ENCODE measurements around the gene NBEA.

The NBEA gene

GRCh38 chr13:34939771-34940170 lies 2.3 kb upstream of the NBEA start:
- peaks cover 4 to 11% of the 10 kb centered on the region in 2 donors for H3K4me1 ChIP-seq (ENCODE audit: control insufficient read depth in 2 of 2, insufficient read depth in 1 of 2, low read depth in 1 of 2, low read length in 2 of 2)
- H3K36me3 ChIP-seq (replicated peaks in 1 of 2; ENCODE audit: control insufficient read depth in 2 of 2, insufficient read depth in 2 of 2, low read length in 2 of 2) = no peaks in the 10 kb centered on the region
- no peak overlapping the region for H3K4me2 ChIP-seq (ENCODE audit: insufficient read depth, low read length, poor library complexity, severe bottlenecking)
- no peak overlapping the region for H2BK15ac ChIP-seq (ENCODE audit: low read length)
- no peak overlapping the region for H2AK5ac ChIP-seq (ENCODE audit: low read depth, low read length)
- no peak overlapping the region for H2BK5ac ChIP-seq (ENCODE audit: low read length)
- no peaks in the 10 kb centered on the region for H3K9me3 ChIP-seq (replicated peaks in 1 of 2; ENCODE audit: control insufficient read depth in 2 of 2, insufficient read depth in 1 of 2, low read depth in 1 of 2, low read length in 2 of 2)
- H3K23ac ChIP-seq (ENCODE audit: low read depth, low read length, poor library complexity) = no peak overlapping the region
- H2BK120ac ChIP-seq (ENCODE audit: low read depth, low read length) = no peak overlapping the region
- no peak overlapping the region for H3K9ac ChIP-seq (ENCODE audit: low read depth, low read length, poor library complexity)
- H3K79me1 ChIP-seq (ENCODE audit: low read depth, low read length) = no peaks in the 10 kb centered on the region
- no peak overlapping the region for H2AFZ ChIP-seq (ENCODE audit: low read length)
- H4K91ac ChIP-seq (ENCODE audit: low read depth, low read length, poor library complexity) = no peak overlapping the region
- no peak overlapping the region for H3K27ac ChIP-seq (replicated peaks; ENCODE audit: low read length)
- peaks cover 0 to 24% (median 0%) of the 10 kb centered on the region in 3 experiments for H3K27me3 ChIP-seq (ENCODE audit: control insufficient read depth in 3 of 3, insufficient read depth in 3 of 3, low read depth in 1 of 3, low read length in 3 of 3)
- no peak overlapping the region for H3K14ac ChIP-seq (ENCODE audit: low read length)
- H2BK12ac ChIP-seq (ENCODE audit: low read length) = no peak overlapping the region
- DNase-seq (ENCODE audit: low spot score) = no peak
- H3K4me3 ChIP-seq (ENCODE audit: low read length in 2 of 2) = no peak overlapping the region
- no peak overlapping the region for H3K4ac ChIP-seq (ENCODE audit: low read length)
- H4K8ac ChIP-seq (ENCODE audit: low read depth, low read length) = no peak overlapping the region
- H3K18ac ChIP-seq (ENCODE audit: low read length) = no peak overlapping the region
- no CpG with 5 or more reads among the region's 1 CpG for WGBS, 2 donors (ENCODE audit: extremely low coverage in 2 of 2, insufficient read length in 2 of 2, insufficient replicate concordance in 1 of 2)

- no peak overlapping the region for H4K91ac ChIP-seq (ENCODE audit: low read depth, low read length, poor library complexity)
- peak overlapping the region; percentile 98 for H2AFZ ChIP-seq (ENCODE audit: low read length)
- H3K9me3 ChIP-seq (replicated peaks in 1 of 2; ENCODE audit: control insufficient read depth in 2 of 2, insufficient read depth in 1 of 2, low read depth in 1 of 2, low read length in 2 of 2) = no peaks in the 10 kb centered on the region
- H2BK15ac ChIP-seq (ENCODE audit: low read length) = no peak overlapping the region
- no peak for DNase-seq (ENCODE audit: low spot score)
- no CpG with 5 or more reads among the region's 13 CpGs for WGBS, 2 donors (ENCODE audit: extremely low coverage in 2 of 2, insufficient read length in 2 of 2, insufficient replicate concordance in 1 of 2)
- H3K4ac ChIP-seq (ENCODE audit: low read length) = no peak overlapping the region
- no peaks in the 10 kb centered on the region for H3K79me1 ChIP-seq (ENCODE audit: low read depth, low read length)
- peaks cover 0 to 23% (median 0%) of the 10 kb centered on the region in 3 experiments for H3K27me3 ChIP-seq (ENCODE audit: control insufficient read depth in 3 of 3, insufficient read depth in 3 of 3, low read depth in 1 of 3, low read length in 3 of 3)
- no peak overlapping the region for H3K23ac ChIP-seq (ENCODE audit: low read depth, low read length, poor library complexity)
- no peak overlapping the region for H2BK120ac ChIP-seq (ENCODE audit: low read depth, low read length)
- peaks cover 4 to 11% of the 10 kb centered on the region in 2 donors for H3K4me1 ChIP-seq (ENCODE audit: control insufficient read depth in 2 of 2, insufficient read depth in 1 of 2, low read depth in 1 of 2, low read length in 2 of 2)
- peak overlapping the region; percentile 9 for H3K9ac ChIP-seq (ENCODE audit: low read depth, low read length, poor library complexity)
- H3K36me3 ChIP-seq (replicated peaks in 1 of 2; ENCODE audit: control insufficient read depth in 2 of 2, insufficient read depth in 2 of 2, low read length in 2 of 2) = no peaks in the 10 kb centered on the region
- peak overlapping the region; percentile 24 for H3K18ac ChIP-seq (ENCODE audit: low read length)
- H2AK5ac ChIP-seq (ENCODE audit: low read depth, low read length) = no peak overlapping the region
- no peak overlapping the region for H2BK12ac ChIP-seq (ENCODE audit: low read length)
- H3K4me2 ChIP-seq (ENCODE audit: insufficient read depth, low read length, poor library complexity, severe bottlenecking) = peak overlapping the region; percentile 67
- H2BK5ac ChIP-seq (ENCODE audit: low read length) = no peak overlapping the region
- H3K4me3 ChIP-seq (ENCODE audit: low read length in 2 of 2) = peak overlapping the region; percentile 74 to 79
- no peak overlapping the region for H3K14ac ChIP-seq (ENCODE audit: low read length)
- H3K27ac ChIP-seq (replicated peaks; ENCODE audit: low read length) = no peak overlapping the region
- no peak overlapping the region for H4K8ac ChIP-seq (ENCODE audit: low read depth, low read length)
Observed at GRCh38 chr13:34941436-34941834, 635 bp upstream of the NBEA start.

- H3K9ac ChIP-seq (ENCODE audit: low read depth, low read length, poor library complexity) = peak overlapping the region; percentile 99
- H3K4me2 ChIP-seq (ENCODE audit: insufficient read depth, low read length, poor library complexity, severe bottlenecking) = peak overlapping the region; percentile 66
- H3K4me1 ChIP-seq (ENCODE audit: control insufficient read depth in 2 of 2, insufficient read depth in 1 of 2, low read depth in 1 of 2, low read length in 2 of 2) = peaks cover 4 to 11% of the 10 kb centered on the region in 2 donors
- H3K4me3 ChIP-seq (ENCODE audit: low read length in 2 of 2) = peak overlapping the region; percentile 74 to 99
- peak overlapping the region; percentile 98 for H3K27ac ChIP-seq (replicated peaks; ENCODE audit: low read length)
- no peak overlapping the region for H4K91ac ChIP-seq (ENCODE audit: low read depth, low read length, poor library complexity)
- H3K23ac ChIP-seq (ENCODE audit: low read depth, low read length, poor library complexity) = peak overlapping the region; percentile 52
- H3K27me3 ChIP-seq (ENCODE audit: control insufficient read depth in 3 of 3, insufficient read depth in 3 of 3, low read depth in 1 of 3, low read length in 3 of 3) = peaks cover 0 to 20% (median 0%) of the 10 kb centered on the region in 3 experiments
- no peaks in the 10 kb centered on the region for H3K36me3 ChIP-seq (replicated peaks in 1 of 2; ENCODE audit: control insufficient read depth in 2 of 2, insufficient read depth in 2 of 2, low read length in 2 of 2)
- H2BK15ac ChIP-seq (ENCODE audit: low read length) = peak overlapping the region; percentile 17
- H2AFZ ChIP-seq (ENCODE audit: low read length) = peak overlapping the region; percentile 98
- no peak overlapping the region for H4K8ac ChIP-seq (ENCODE audit: low read depth, low read length)
- no peaks in the 10 kb centered on the region for H3K79me1 ChIP-seq (ENCODE audit: low read depth, low read length)
- H2AK5ac ChIP-seq (ENCODE audit: low read depth, low read length) = no peak overlapping the region
- peak overlapping the region; percentile 61 for H2BK120ac ChIP-seq (ENCODE audit: low read depth, low read length)
- no peaks in the 10 kb centered on the region for H3K9me3 ChIP-seq (replicated peaks in 1 of 2; ENCODE audit: control insufficient read depth in 2 of 2, insufficient read depth in 1 of 2, low read depth in 1 of 2, low read length in 2 of 2)
- no CpG with 5 or more reads among the region's 62 CpGs for WGBS, 2 donors (ENCODE audit: extremely low coverage in 2 of 2, insufficient read length in 2 of 2, insufficient replicate concordance in 1 of 2)
- peak overlapping the region; percentile 97 for H3K14ac ChIP-seq (ENCODE audit: low read length)
- H2BK5ac ChIP-seq (ENCODE audit: low read length) = peak overlapping the region; percentile 90
- peak; percentile 52 for DNase-seq (ENCODE audit: low spot score)
- H2BK12ac ChIP-seq (ENCODE audit: low read length) = no peak overlapping the region
- H3K18ac ChIP-seq (ENCODE audit: low read length) = peak overlapping the region; percentile 97
- no peak overlapping the region for H3K4ac ChIP-seq (ENCODE audit: low read length)
Observed at GRCh38 chr13:34942732-34943435, 814 bp downstream of the NBEA start.

- no peak for DNase-seq (ENCODE audit: low spot score)
- Histone ChIP-seq H2BK5ac (ENCODE audit: low read length) (no peak overlapping the region), H4K91ac (ENCODE audit: low read depth, low read length, poor library complexity) (no peak overlapping the region), H3K9me3 (replicated peaks in 1 of 2; ENCODE audit: control insufficient read depth in 2 of 2, insufficient read depth in 1 of 2, low read depth in 1 of 2, low read length in 2 of 2) (no peaks in the 10 kb centered on the region), H2BK15ac (ENCODE audit: low read length) (no peak overlapping the region), H3K4me3 (ENCODE audit: low read length in 2 of 2) (peak overlapping the region; percentile 74 to 99), H3K4me2 (ENCODE audit: insufficient read depth, low read length, poor library complexity, severe bottlenecking) (peak overlapping the region; percentile 66), H2BK120ac (ENCODE audit: low read depth, low read length) (no peak overlapping the region), H3K18ac (ENCODE audit: low read length) (no peak overlapping the region), H2AFZ (ENCODE audit: low read length) (peak overlapping the region; percentile 98), H4K8ac (ENCODE audit: low read depth, low read length) (no peak overlapping the region), H3K9ac (ENCODE audit: low read depth, low read length, poor library complexity) (no peak overlapping the region), H3K79me1 (ENCODE audit: low read depth, low read length) (no peaks in the 10 kb centered on the region), H3K4me1 (ENCODE audit: control insufficient read depth in 2 of 2, insufficient read depth in 1 of 2, low read depth in 1 of 2, low read length in 2 of 2) (peaks cover 7 to 11% of the 10 kb centered on the region in 2 donors), H3K27me3 (ENCODE audit: control insufficient read depth in 3 of 3, insufficient read depth in 3 of 3, low read depth in 1 of 3, low read length in 3 of 3) (peaks cover 0 to 20% (median 0%) of the 10 kb centered on the region in 3 experiments), H3K36me3 (replicated peaks in 1 of 2; ENCODE audit: control insufficient read depth in 2 of 2, insufficient read depth in 2 of 2, low read length in 2 of 2) (no peaks in the 10 kb centered on the region), H3K23ac (ENCODE audit: low read depth, low read length, poor library complexity) (no peak overlapping the region), H2BK12ac (ENCODE audit: low read length) (no peak overlapping the region), H2AK5ac (ENCODE audit: low read depth, low read length) (no peak overlapping the region), H3K14ac (ENCODE audit: low read length) (no peak overlapping the region), H3K4ac (ENCODE audit: low read length) (no peak overlapping the region), H3K27ac (replicated peaks; ENCODE audit: low read length) (no peak overlapping the region)
- no CpG with 5 or more reads among the region's 10 CpGs for WGBS, 2 donors (ENCODE audit: extremely low coverage in 2 of 2, insufficient read length in 2 of 2, insufficient replicate concordance in 1 of 2)
Observed at GRCh38 chr13:34943436-34944273, 1.6 kb downstream of the NBEA start.
